GM08714 (cell line): ENCODE results near the gene TACR1.

Experiments
- H3K4me3 ChIP-seq: fragments of 200-500 bp; sonication (Bioruptor generic); 2 replicates; pipeline ENCODE4 v1.5.1; 2014; ENCODE audit warnings: mild to moderate bottlenecking, low read length, inconsistent platforms
- ZNF274 ChIP-seq: IDR thresholded peaks from 2 replicates; pipeline ENCODE4 v1.6.1; 2012; ENCODE audit warnings: mild to moderate bottlenecking, low read depth, low read length

The TACR1 gene

DNA sequence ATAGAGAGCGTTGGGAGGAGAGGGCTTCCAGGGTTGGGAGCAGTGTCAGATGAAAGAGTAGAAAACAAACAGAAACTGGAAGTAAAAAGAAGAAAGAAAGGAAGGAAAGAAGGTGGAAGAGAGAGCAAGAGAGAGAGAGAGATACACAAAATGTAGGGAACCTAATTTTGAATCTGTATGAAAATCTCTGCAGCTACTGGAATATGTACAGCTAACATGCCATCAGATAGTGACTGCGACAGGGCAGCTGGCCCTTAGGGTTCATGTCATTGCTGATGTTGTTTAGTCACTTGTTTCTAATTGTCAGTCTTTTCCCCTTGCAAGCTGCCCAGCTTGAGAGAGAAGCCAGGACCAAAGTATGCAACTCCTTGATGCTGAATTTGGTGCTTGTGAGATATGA, 155.0 kb downstream of the TACR1 start:
- no peak for TF ChIP-seq ZNF274
- no peak overlapping the region for H3K4me3 ChIP-seq

DNA sequence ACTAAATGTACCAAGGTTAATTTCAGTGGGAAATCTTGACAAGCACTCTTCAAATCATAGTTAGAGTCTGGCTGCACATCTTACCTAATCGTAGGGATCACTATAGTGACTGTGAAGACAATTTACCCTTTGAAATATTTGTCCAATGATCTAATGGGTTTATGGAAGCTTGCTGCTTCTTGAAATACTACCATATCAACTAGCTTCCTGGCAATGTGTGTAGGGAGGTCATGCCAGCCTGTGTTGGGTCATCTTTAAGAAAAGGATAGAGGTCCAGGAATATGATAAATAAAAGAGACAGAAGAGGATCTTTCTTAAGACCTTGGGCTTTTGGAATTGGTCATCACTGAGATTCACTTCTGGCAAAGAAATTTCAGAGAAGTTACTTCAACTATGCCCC, 156.5 kb downstream of the TACR1 start:
- H3K4me3 ChIP-seq, result no peak overlapping the region
- TF ChIP-seq ZNF274, result no peak

DNA sequence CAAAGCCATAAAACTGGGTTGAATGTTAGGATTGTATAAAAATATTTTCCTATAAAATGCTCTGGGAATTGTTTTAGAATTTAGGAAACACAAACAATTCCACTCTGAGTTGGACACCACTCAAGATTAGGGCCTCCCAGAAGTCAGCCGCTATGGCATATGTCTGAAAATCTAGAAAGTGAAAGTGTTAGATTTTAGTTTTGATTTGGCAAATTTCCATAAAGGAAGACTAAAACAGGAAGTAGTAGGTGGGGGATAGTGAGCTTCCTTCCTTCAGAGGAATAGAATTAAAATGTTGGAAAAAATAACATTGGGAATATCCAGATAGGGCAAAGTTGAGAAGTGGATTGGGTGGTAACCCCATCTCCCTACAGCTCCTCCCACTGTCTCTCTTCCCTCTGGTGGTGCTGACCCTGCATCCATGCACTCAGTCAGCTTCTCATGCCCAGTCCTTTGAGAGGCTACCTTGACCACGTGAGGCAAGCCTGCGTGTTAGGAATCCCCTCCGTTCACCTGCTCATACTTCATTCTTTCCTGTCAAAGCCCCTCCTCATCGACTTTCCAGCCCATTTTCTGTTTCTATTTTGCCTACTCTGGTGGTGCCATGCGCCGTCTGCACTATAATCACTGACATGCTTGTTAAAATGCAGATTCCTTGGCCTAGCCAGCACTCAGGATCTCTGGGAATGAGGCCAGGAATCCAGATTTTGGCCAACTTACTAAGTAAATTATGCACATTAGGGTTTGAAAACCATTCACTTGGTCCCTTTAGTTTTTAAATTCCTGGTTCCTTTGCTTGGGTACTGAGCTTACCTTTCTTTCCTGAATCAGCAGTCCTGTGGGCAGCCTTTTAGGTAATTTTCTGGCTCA, 157.4 kb downstream of the TACR1 start:
- H3K4me3 ChIP-seq, result no peak overlapping the region
- TF ChIP-seq ZNF274, result no peak

DNA sequence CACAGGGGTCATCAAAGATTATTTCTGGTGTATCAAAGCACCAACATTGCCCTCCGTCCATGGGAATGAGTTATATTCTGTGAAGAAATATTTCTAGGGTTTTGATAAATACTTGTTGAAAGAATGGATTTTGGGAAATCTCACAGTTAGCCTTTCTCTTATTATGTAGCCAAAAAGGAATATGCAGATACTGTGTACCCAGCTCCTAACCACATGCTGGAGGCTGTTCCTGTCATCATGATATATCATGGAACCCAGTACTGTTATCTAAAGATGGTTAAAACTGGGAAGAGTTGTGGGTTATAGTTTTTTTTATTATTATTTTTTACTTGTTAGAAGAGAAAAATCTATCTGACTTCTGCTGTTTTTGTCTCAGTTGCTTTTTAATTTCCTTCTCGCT, 158.1 kb downstream of the TACR1 start:
- TF ChIP-seq ZNF274, result no peak
- no peak overlapping the region for H3K4me3 ChIP-seq

DNA sequence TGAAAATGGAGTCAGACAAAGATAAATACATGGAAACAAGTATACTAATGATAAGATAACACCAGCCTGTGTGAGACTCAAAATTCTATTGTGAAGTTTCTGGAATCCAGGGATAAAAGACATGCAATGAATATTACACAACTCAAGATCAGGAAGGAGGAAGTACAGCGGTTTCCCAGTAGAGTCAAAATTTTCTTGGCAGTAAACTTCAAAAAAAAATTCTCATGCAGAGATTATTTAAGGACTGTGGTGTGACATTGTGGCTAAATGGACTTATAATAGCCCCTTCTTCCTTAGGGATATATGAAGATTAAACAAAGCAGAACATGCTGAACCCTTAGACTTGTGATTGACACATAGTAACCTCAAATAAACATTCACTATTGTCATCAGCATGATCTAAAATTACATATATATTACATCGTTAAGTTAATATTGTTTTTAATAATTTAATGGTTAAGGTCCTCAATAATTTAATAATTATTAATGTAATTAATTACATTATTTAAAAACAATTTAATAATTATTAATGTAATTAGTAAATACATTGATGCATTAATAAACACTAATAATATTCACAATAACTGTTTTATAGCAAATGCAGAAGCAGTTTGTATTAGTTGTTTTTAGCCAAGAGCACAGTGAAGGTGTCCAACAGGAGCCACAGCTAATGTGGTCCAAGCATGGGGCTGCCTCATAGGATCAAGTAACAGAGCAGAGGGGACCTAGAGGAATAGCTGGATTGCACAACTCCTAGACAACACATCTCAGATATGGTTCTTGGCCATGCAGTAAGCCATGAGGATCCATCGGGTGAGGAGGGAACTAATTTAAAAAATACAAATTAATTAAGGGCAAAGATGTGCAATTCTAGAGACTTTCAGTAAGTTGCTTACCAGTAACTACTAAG, 163.6 kb downstream of the TACR1 start:
- no peak for TF ChIP-seq ZNF274
- no peak overlapping the region for H3K4me3 ChIP-seq

DNA sequence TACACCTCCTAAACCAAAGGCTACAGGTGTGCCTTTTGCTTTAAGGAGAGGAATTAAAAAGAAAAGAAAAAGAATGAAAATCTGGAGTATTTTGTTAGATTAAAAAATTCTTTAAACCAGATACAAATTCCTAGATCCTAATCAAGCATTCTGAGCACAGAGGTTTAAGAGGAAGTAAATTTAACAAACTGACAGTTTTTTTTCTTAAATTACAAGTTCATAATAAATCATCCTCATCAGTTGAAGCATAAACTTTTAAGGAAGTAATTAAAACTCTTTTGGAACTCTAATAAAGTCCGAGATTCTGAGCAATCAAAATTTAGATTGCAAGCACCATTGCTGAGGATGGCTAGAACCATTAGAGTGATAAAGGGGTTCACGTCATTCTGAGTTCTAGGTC, 165.8 kb downstream of the TACR1 start:
- H3K4me3 ChIP-seq, result no peak overlapping the region
- TF ChIP-seq ZNF274, result no peak

DNA sequence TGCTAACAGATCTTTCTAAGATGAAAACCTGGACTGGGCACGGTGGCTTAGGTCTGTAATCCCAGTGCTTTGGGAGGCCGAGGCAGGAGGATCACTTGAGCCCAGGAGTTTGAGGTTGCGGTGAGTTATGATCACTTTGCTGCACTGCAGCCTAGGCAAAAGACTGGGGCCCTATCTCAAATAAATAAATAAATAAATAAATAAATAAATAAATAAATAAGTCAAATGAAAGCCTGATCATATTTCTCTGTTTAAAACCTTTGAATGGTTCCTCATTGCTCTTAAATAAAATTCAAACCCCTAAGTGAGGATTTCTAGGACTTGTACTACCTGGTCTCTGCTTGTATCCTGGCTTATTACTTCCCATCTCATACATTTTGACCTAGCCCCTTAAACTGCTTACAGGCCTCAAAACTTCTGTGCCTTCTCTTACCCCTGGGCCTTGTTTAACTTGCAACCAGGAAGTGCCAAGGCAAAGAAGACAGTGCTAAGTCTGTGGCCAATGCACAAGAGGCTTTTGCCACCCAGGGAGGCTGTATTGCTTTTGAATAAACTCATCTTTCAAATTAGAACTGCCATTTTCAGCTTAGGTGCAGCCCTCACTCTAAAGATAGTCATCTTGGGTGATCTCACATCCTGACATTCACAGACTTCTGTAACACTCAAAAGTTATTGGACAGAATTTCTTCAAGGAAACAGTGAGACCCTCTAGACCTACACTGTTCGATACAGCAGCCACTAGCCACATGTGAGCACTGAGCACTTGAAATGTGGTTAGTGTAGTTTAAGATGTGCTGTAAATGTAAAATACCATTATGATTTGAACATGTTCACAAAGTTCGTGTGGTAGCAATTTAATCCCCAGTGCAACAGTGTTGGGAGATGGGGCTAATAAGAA, 167.2 kb downstream of the TACR1 start:
- TF ChIP-seq ZNF274, result no peak
- no peak overlapping the region for H3K4me3 ChIP-seq

DNA sequence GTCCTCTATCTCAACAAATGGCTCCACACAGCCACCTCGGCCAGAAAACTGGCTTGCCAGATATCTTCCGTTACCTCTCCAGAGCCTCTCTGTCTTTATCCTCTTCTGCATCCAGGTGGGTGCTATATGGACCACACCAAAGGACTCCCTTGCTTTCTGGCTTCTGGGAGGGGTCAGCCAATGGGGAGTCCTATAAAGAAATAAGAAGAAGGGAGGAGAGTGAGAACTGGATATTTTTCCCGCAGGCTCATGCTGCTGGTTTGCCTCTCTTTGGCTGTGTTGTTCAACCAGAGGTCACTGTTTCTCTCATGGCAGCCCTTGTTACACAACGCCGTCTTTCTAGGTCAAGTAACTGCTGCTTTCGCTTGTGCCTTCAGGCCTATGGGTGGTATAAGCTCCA, 168.1 kb downstream of the TACR1 start:
- no peak overlapping the region for H3K4me3 ChIP-seq
- TF ChIP-seq ZNF274, result no peak

DNA sequence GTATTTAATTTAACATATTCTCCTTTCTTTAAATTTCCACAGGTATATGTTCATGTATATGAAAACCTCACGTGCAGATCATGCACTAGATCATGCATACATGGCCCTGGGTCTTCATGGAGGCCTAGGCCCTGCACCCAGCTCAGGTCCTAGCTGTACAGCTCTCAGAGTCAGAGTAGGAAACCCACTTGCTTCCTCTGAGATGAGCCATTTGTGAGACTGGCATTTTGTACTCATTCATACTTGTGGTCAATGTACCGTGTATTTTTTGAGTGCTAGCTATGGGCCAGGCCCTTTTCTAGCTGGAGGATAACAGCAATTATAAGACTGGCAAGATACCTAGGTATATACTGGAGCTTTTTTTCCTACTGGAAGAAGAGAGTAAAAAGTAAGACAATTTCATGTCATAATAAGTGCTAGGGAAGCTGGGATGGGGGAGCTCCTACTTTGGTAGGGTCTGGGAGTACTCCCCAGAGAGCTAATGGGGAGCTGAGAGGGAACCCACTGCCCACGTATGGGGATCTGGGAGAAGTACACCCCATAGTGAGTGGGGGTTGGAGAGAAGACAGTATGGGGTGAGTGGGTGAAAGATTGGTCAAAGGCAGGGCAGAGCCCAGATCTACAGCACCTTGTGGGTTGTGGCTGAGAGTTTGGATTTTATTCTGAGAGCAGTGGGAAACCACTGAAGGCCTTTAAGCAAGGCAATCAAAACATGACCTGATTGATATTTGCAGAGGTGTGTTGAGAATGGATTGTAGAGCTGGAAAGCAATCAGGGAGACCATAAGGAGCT, 168.9 kb downstream of the TACR1 start:
- no peak overlapping the region for H3K4me3 ChIP-seq
- no peak for TF ChIP-seq ZNF274

DNA sequence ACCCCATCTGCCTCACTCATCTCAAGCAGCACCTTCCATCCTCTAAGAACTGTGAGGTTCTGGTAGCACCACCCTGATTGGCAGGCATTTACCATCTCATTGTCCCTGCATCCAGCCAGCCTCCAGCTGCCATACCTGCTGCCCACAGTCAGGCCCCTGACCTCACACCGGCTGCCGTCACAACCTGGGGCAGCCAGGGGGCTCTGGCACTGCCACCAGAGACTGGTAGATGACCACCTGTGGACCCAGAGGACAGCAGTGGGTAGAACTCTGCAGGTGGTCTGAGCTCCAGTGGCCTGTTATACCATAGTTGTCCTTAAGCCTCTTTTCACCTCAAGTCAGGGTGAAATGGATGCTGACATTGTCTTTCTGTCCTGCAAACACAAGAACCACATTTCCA, 171.4 kb downstream of the TACR1 start:
- H3K4me3 ChIP-seq, result no peak overlapping the region
- no peak for TF ChIP-seq ZNF274

DNA sequence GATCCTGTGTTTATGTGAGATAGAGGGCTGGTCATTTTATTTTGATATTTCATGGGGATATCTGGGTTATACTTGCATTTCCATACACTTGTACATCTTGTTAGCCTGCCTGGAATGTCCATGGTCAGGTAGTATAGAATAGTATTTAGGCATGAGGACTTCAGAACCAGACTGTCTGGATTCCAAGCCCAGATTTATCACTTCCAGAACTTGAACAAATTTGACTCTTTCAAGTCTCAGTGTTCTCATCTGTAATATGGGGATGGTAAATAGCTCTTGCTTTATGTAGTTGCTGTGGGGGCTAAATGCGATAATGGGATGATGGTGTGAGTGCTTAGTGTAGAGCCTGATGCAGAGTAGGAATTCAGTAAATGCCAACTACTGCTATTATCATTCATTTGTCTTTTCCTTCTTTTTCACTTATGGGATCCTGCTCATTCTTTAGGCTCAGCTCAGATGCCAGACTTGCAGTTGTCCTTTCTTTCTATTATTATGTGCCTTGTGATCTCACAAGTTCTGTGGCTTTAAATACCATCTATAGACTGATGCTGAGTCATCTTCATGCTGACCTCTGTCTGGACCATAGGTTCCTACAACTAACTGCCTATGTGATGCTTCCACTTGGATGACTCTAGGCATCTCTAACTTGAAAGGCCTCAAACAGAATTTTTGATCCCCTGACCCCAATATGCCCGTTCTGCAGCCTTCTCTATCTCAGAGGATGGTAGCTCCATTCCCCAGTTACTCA, 173.5 kb downstream of the TACR1 start:
- H3K4me3 ChIP-seq, result no peak overlapping the region
- TF ChIP-seq ZNF274, result no peak

DNA sequence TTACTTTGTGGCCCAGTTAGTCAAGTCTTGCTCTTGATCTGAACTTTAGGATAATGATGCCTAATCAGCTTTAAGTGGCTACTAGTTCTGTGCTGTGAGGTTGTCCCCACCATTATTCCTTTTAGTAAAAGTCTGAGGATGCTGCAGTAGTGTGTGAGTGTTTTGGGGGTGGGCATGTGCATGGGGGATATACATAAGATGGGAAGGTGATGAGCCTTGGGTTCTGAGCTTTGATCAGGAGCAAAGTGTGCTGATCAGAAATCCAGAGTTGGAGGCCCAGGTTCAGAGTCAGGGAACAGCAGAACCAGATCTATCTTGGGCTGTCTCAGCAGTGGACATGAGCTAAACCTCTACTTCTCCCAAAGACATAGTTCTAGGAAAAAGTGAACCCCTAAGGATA, 174.1 kb downstream of the TACR1 start:
- no peak for TF ChIP-seq ZNF274
- H3K4me3 ChIP-seq, result no peak overlapping the region
